Endothelial cell of umbilical vein (primary cell): ENCODE results near the gene DUSP22. TPM values are rescaled to one million over a fixed set of nuclear protein-coding genes. Genes with fewer than 3 reads are reported as not detected.
"Not testable (repeated sequence)": the region's sequence is repeated elsewhere in the genome, so short reads cannot be mapped to it uniquely, and the experiment has no call there.

ENCODE experiments used
- BruUV-seq: library from RNA; stranded (reverse); fragments of 400-500 nt; replicated peaks from 2 replicates; lab custom pipeline; 2021; lab: Mats Ljungman, UMichigan
- CTCF ChIA-PET: fragments of 300-600, 350-600 bp; sonication (Branson Sonifier 250); formaldehyde crosslinking; loops from one replicate; lab custom pipeline; 2021; ENCODE audit warnings: antibody characterized with exemption, inconsistent platforms; lab: Charles Lee
- POLR2A ChIA-PET: fragments of 300-600, 350-600 bp; sonication (Branson Sonifier 250); formaldehyde crosslinking; loops from one replicate; lab custom pipeline; 2021; ENCODE audit warnings: antibody characterized with exemption, inconsistent platforms; lab: Charles Lee
- DNase-seq: peaks from one replicate; pipeline ENCODE4 v3.0.0-alpha.2; 2011; ENCODE audit warnings: low read depth, low spot score
- FAIRE-seq: peaks from 2 replicates; lab custom pipeline; 2011; peaks lifted over from hg19 to GRCh38; lab: Jason Lieb, UNC
- H2AFZ ChIP-seq: 2 replicates; pipeline ENCODE4 v1.6.0; 2012; ENCODE audit warnings: low read depth, low read length, control low read depth, inconsistent platforms
- H3K27ac ChIP-seq: 2 replicates; pipeline ENCODE4 v1.5.1; 2011; ENCODE audit warnings: low read depth, mild to moderate bottlenecking, control low read depth, low read length, moderate library complexity; ENCODE audit not compliant: insufficient read depth
- H3K27me3 ChIP-seq, 2 experiments: 2 replicates each; pipeline versions ENCODE4 v1.6.0 to v1.6.1; 2011; ENCODE audit warnings: low read length in 2 of 2, mixed read lengths in 1 of 2; ENCODE audit not compliant: control insufficient read depth in 2 of 2, insufficient read depth in 2 of 2
- H3K36me3 ChIP-seq, 2 experiments: 2 replicates in 1 of 2; 3 replicates in 1 of 2; pipeline ENCODE4 v1.5.1; 2011; ENCODE audit warnings: low read length in 2 of 2, mild to moderate bottlenecking in 1 of 2, moderate library complexity in 1 of 2; ENCODE audit not compliant: control insufficient read depth in 2 of 2, insufficient read depth in 2 of 2; ENCODE audit errors: extremely low read depth in 1 of 2
- H3K4me1 ChIP-seq: 3 replicates; pipeline ENCODE4 v1.5.1; 2011; ENCODE audit warnings: mild to moderate bottlenecking, low read length; ENCODE audit not compliant: control insufficient read depth, insufficient read depth; ENCODE audit errors: extremely low read depth
- H3K4me2 ChIP-seq: 2 replicates; pipeline ENCODE4 v1.6.1; 2011; ENCODE audit warnings: low read length, control low read depth, mixed read lengths; ENCODE audit not compliant: insufficient read depth
- H3K4me3 ChIP-seq, 3 experiments: fragments of 200-600 bp in 1 of 3; sonication (generic), shearing (Covaris generic) in 1 of 3; replicated peaks in 1 of 3; 2 replicates each; pipeline ENCODE4 v1.5.1; 2011 to 2016; ENCODE audit warnings: control low read depth in 3 of 3, low read length in 3 of 3, mild to moderate bottlenecking in 2 of 3, inconsistent platforms in 1 of 3, low read depth in 1 of 3, moderate library complexity in 1 of 3; ENCODE audit not compliant: insufficient read depth in 1 of 3
- H3K79me2 ChIP-seq: 2 replicates; pipeline ENCODE4 v1.6.0; 2012; ENCODE audit warnings: low read length, inconsistent platforms; ENCODE audit not compliant: control insufficient read depth, insufficient read depth
- H3K9ac ChIP-seq: replicated peaks from 2 replicates; pipeline ENCODE3; 2011; ENCODE audit warnings: low read length, control low read depth; ENCODE audit not compliant: insufficient read depth; ENCODE audit errors: extremely low read depth
- H3K9me1 ChIP-seq: replicated peaks from 3 replicates; pipeline ENCODE4 v1.6.0; 2011; ENCODE audit warnings: mild to moderate bottlenecking, low read length; ENCODE audit not compliant: control insufficient read depth, insufficient read depth; ENCODE audit errors: extremely low read depth
- H3K9me3 ChIP-seq: replicated peaks from 2 replicates; pipeline ENCODE4 v1.5.1; 2012; ENCODE audit warnings: low read length, inconsistent platforms; ENCODE audit not compliant: control insufficient read depth, insufficient read depth
- H4K20me1 ChIP-seq: replicated peaks from 2 replicates; pipeline ENCODE3; 2011; ENCODE audit warnings: mild to moderate bottlenecking, low read length; ENCODE audit not compliant: control insufficient read depth, insufficient read depth; ENCODE audit errors: extremely low read depth
- CTCF ChIP-seq, 2 donors: IDR thresholded peaks; 1 replicate in 1 of 2; 2 replicates in 1 of 2; pipeline ENCODE4 v1.5.1; 2011; ENCODE audit warnings: low read length in 2 of 2, mild to moderate bottlenecking in 2 of 2, moderate library complexity in 2 of 2, control low read depth in 1 of 2, inconsistent platforms in 1 of 2, low read depth in 1 of 2; ENCODE audit not compliant: insufficient read depth in 1 of 2; ENCODE audit errors: extremely low read depth in 1 of 2
- EZH2 ChIP-seq: IDR thresholded peaks from 2 replicates; pipeline ENCODE4 v1.6.1; 2012; ENCODE audit warnings: borderline replicate concordance, low read depth, mild to moderate bottlenecking, moderate library complexity, low read length, inconsistent platforms; ENCODE audit not compliant: severe bottlenecking
- FOS ChIP-seq: IDR thresholded peaks from 2 replicates; pipeline ENCODE4 v1.6.1; 2011; ENCODE audit warnings: mild to moderate bottlenecking, low read length, moderate library complexity, borderline replicate concordance; ENCODE audit not compliant: insufficient read depth
- JUN ChIP-seq: IDR thresholded peaks from 2 replicates; pipeline ENCODE4 v1.6.1; 2011; ENCODE audit warnings: borderline replicate concordance, low read depth; ENCODE audit not compliant: insufficient read length, insufficient read depth
- POLR2AphosphoS5 ChIP-seq: IDR thresholded peaks from 2 replicates; pipeline ENCODE4 v1.6.1; 2012; ENCODE audit warnings: low read depth, mild to moderate bottlenecking, control low read depth, low read length, moderate library complexity; ENCODE audit not compliant: insufficient read depth
- dilution Hi-C: fragments of 300-500 bp; cut with MboI; formaldehyde crosslinking; loops from one replicate; pipeline ENCODE4 v1.15.0; 2019; ENCODE audit warnings: low sequenced_read_pairs; ENCODE audit not compliant: extremely low pct_ligation_motif_present
- intact Hi-C: fragments of 100-400 bp; cut with micrococcal nuclease; formaldehyde crosslinking; loops from one replicate; pipeline ENCODE4 v1.10.0; 2022
- polyA plus RNA-seq, 4 experiments: library from polyadenylated mRNA; depleted of rRNA in 3 of 4; stranded (reverse) in 3 of 4; unstranded in 1 of 4; fragments of >200 nt; gene quantifications; 2 replicates each; pipeline versions ENCODE4 v1.2.1 to v1.2.3, GENCODE V29; 2011 to 2012; ENCODE audit warnings: missing spikeins in 1 of 4
- total RNA-seq: library from RNA; stranded (reverse); gene quantifications from 2 replicates; pipeline ENCODE4 v1.2.3, GENCODE V29; 2021

The DUSP22 gene
- total and polyA plus RNA-seq, 2 donors (not counting 3 experiments of a cell fraction or from before 2014, with no cell fraction given): 23.2 to 33.9 TPM

DNA sequence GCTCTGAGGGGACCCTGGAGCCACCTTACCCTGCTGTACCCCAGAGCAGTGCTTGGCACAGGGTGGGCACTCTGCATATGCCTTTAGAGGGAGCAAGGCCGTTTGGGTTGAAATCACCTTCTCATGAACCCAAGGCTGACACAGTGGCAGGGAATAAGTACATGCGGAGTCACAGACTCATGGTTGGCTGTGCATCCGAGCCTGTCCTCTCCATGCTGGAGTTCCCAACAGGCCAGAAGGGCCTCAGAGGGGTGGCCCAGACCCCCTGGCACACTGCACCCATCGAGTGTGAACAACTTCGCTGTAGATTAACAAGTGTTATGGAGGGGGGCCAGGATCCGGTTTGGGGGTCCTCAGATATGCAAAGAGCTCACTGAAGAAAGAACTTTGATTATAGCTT, 78.3 kb downstream of the DUSP22 start:
- H3K9me1 ChIP-seq: no peaks in the 10 kb centered on the region
- H3K36me3 ChIP-seq: no peaks in the 10 kb centered on the region
- CTCF ChIA-PET: interaction anchor here (0.8 to 1.2 kb wide), 3 partner anchors 9 to 182 kb away, joined by 3 read pairs; no protein-coding TSS in a partner anchor
- no peaks in the 10 kb centered on the region for H3K4me1 ChIP-seq
- H3K27me3 ChIP-seq: peaks cover 0 to 7% of the 10 kb centered on the region in 2 experiments
- FAIRE-seq: no peak
- no peaks in the 10 kb centered on the region for H4K20me1 ChIP-seq
- no peak overlapping the region for H3K9ac ChIP-seq
- TF ChIP-seq CTCF (IDR thresholded peaks at IDR 0.05; ENCODE audit: extremely low read depth in 1 of 2, insufficient read depth in 1 of 2, low read depth in 1 of 2, low read length in 2 of 2): no peak
- TF ChIP-seq FOS: no peak
- TF ChIP-seq EZH2: no peak
- TF ChIP-seq POLR2AphosphoS5: no peak
- no peak for TF ChIP-seq JUN
- intact Hi-C loops (loop anchor here (5.0 kb wide), 1 partner anchor 183 kb away; no protein-coding TSS in a partner anchor), dilution Hi-C loops (no loop called here)
- POLR2A ChIA-PET: no interaction called here
- H3K79me2 ChIP-seq: no peaks in the 10 kb centered on the region
- H3K27ac ChIP-seq: no peak overlapping the region
- no peak overlapping the region for H3K4me3 ChIP-seq
- H2AFZ ChIP-seq: no peak overlapping the region
- no peak overlapping the region for H3K4me2 ChIP-seq
- BruUV-seq: no TSS peak
- no peak for DNase-seq
- H3K9me3 ChIP-seq: peaks cover 2% of the 10 kb centered on the region

DNA sequence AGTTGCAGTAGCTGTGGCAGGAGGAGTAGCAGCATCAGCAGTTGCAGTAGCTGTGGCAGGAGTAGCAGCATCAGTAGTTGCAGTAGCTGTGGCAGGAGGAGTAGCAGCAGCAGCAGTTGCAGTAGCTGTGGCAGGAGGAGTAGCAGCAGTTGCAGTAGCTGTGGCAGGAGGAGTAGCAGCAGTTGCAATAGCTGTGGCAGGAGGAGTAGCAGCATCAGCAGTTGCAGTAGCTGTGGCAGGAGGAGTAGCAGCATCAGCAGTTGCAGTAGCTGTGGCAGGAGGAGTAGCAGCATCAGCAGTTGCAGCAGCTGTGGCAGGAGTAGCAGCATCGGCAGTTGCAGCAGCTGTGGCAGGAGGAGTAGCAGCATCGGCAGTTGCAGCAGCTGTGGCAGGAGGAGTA, 79.6 kb downstream of the DUSP22 start:
- H3K4me2 ChIP-seq, H3K27me3 ChIP-seq, H3K79me2 ChIP-seq, H2AFZ ChIP-seq, H3K36me3 ChIP-seq, H3K4me1 ChIP-seq, H3K9me3 ChIP-seq, POLR2A ChIA-PET, FAIRE-seq, DNase-seq, H3K4me3 ChIP-seq, H4K20me1 ChIP-seq, H3K9me1 ChIP-seq, BruUV-seq, H3K27ac ChIP-seq, H3K9ac ChIP-seq, dilution Hi-C loops: not testable (repeated sequence)
- CTCF ChIA-PET: interaction anchor here (0.6 to 1.2 kb wide), 2 partner anchors 12 to 16 kb away, joined by 3 read pairs; no protein-coding TSS in a partner anchor
- intact Hi-C loops: loop anchor here (5.0 kb wide), 1 partner anchor 185 kb away; no protein-coding TSS in a partner anchor
